WTC11 (cell line): ENCODE data around the gene DRD2. TPM values are rescaled to one million over a fixed set of nuclear protein-coding genes. Genes with fewer than 3 reads are reported as not detected.

Experiments
- ATAC-seq: fragments of 200-7000 bp; cut with Tn5 transposase; 2 replicates; pipeline ENCODE4 v1.10.0; 2021; ENCODE audit warnings: mild to moderate bottlenecking, moderate library complexity
- CTCF ChIA-PET: fragments of 300-600 bp; sonication (Branson Sonifier 250); formaldehyde crosslinking; loops from one replicate; lab custom pipeline; 2021; ENCODE audit warnings: antibody characterized with exemption; lab: Charles Lee
- POLR2A ChIA-PET: fragments of 350-600 bp; sonication (Branson Sonifier 250); formaldehyde crosslinking; loops from one replicate; lab custom pipeline; 2021; ENCODE audit warnings: antibody characterized with exemption; lab: Charles Lee
- DNase-seq: peaks from one replicate; pipeline ENCODE4 v3.0.0; 2021; ENCODE audit warnings: low spot score
- H3K27ac Mint-ChIP-seq: 2 replicates; pipeline ENCODE4 v1.8.0; 2021; ENCODE audit warnings: mixed read lengths
- H3K27me3 Mint-ChIP-seq: 2 replicates; pipeline ENCODE4 v1.8.0; 2021; ENCODE audit warnings: low read depth, mild to moderate bottlenecking, moderate library complexity, mixed read lengths
- H3K36me3 Mint-ChIP-seq: 2 replicates; pipeline ENCODE4 v1.8.0; 2021; ENCODE audit warnings: mixed read lengths
- H3K4me1 Mint-ChIP-seq: 2 replicates; pipeline ENCODE4 v1.8.0; 2022; ENCODE audit warnings: mixed read lengths
- H3K4me3 Mint-ChIP-seq: 2 replicates; pipeline ENCODE4 v1.8.0; 2021; ENCODE audit warnings: mild to moderate bottlenecking, moderate library complexity, mixed read lengths
- H3K9me3 Mint-ChIP-seq: 2 replicates; pipeline ENCODE4 v1.8.0; 2021; ENCODE audit warnings: mixed read lengths
- ATF3 ChIP-seq: sonication (generic); formaldehyde crosslinking; conservative IDR thresholded peaks from 2 replicates; pipeline ENCODE4 v1.8.1; 2022; ENCODE audit warnings: mild to moderate bottlenecking, missing genetic modification reagents
- ESRRA ChIP-seq: sonication (generic); formaldehyde crosslinking; IDR thresholded peaks from 2 replicates; pipeline ENCODE4 v1.8.1; 2022; ENCODE audit warnings: mild to moderate bottlenecking, missing genetic modification reagents, borderline replicate concordance
- MYBL2 ChIP-seq: sonication (generic); formaldehyde crosslinking; IDR thresholded peaks from 2 replicates; pipeline ENCODE4 v1.8.1; 2023; ENCODE audit warnings: mild to moderate bottlenecking, moderate library complexity, missing genetic modification reagents
- NFE2L1 ChIP-seq: sonication (generic); formaldehyde crosslinking; IDR thresholded peaks from 2 replicates; pipeline ENCODE4 v1.8.1; 2023; ENCODE audit warnings: missing genetic modification reagents
- OVOL2 ChIP-seq: fragments of 250-450 bp; sonication (Bioruptor Pico); IDR thresholded peaks from 2 replicates; pipeline ENCODE4 v1.9.0; 2021; ENCODE audit warnings: mild to moderate bottlenecking, borderline replicate concordance
- RELA ChIP-seq: sonication (generic); formaldehyde crosslinking; IDR thresholded peaks from 2 replicates; pipeline ENCODE4 v1.8.1; 2022; ENCODE audit warnings: missing genetic modification reagents, mild to moderate bottlenecking, borderline replicate concordance
- SOX15 ChIP-seq: fragments of 250-450 bp; sonication (Bioruptor Pico); IDR thresholded peaks from 2 replicates; pipeline ENCODE4 v1.9.0; 2021; ENCODE audit warnings: mild to moderate bottlenecking
- TEAD1 ChIP-seq: sonication (generic); formaldehyde crosslinking; IDR thresholded peaks from 2 replicates; pipeline ENCODE4 v1.8.0; 2022; ENCODE audit warnings: mild to moderate bottlenecking, missing genetic modification reagents
- TEAD4 ChIP-seq: sonication (generic); formaldehyde crosslinking; IDR thresholded peaks from 2 replicates; pipeline ENCODE4 v1.8.0; 2022; ENCODE audit warnings: mild to moderate bottlenecking, missing genetic modification reagents
- ZNF138 ChIP-seq: sonication (generic); formaldehyde crosslinking; conservative IDR thresholded peaks from 2 replicates; pipeline ENCODE4 v1.8.1; 2022; ENCODE audit warnings: mild to moderate bottlenecking, moderate library complexity, missing genetic modification reagents
- ZNF281 ChIP-seq: sonication (generic); formaldehyde crosslinking; IDR thresholded peaks from 2 replicates; pipeline ENCODE4 v1.8.0; 2023; ENCODE audit warnings: mild to moderate bottlenecking, missing genetic modification reagents
- ZNF532 ChIP-seq: fragments of 250-450 bp; sonication (Bioruptor Pico); IDR thresholded peaks from 2 replicates; pipeline ENCODE4 v1.9.0; 2021; ENCODE audit warnings: mild to moderate bottlenecking, borderline replicate concordance
- total RNA-seq: library from RNA; stranded (reverse); gene quantifications from 3 replicates; pipeline ENCODE4 v1.2.3, GENCODE V29; 2021
- TF ChIP-seq, protein P1 (sequence below): fragments of 250-450 bp; sonication (Bioruptor Pico); IDR thresholded peaks from 2 replicates; pipeline ENCODE4 v1.9.0; 2021; ENCODE audit warnings: moderate library complexity, mild to moderate bottlenecking, inconsistent platforms, borderline replicate concordance
- TF ChIP-seq, protein P2 (sequence below): sonication (generic); formaldehyde crosslinking; IDR thresholded peaks from 2 replicates; pipeline ENCODE4 v1.8.0; 2022; ENCODE audit warnings: mild to moderate bottlenecking, missing genetic modification reagents
- TF ChIP-seq, protein P3 (sequence below): sonication (generic); formaldehyde crosslinking; IDR thresholded peaks from 2 replicates; pipeline ENCODE4 v1.8.1; 2022; ENCODE audit warnings: mild to moderate bottlenecking, moderate library complexity, missing genetic modification reagents

Gene DRD2
- total RNA-seq, 1 experiment from 2014 or later = 0.20 TPM

GRCh38 chr11:113385749-113386148 is 89.4 kb downstream of the DRD2 start:
- POLR2A ChIA-PET = no interaction called here
- ATAC-seq (no peak), DNase-seq (no peak)
- peaks cover 12% of the 10 kb centered on the region for H3K4me1 Mint-ChIP-seq
- peaks cover 6% of the 10 kb centered on the region for H3K27me3 Mint-ChIP-seq
- H3K4me3 Mint-ChIP-seq = no peak overlapping the region
- CTCF ChIA-PET = interaction anchor here (1.5 kb wide), 1 partner anchor 8 kb away, joined by 6 read pairs; no protein-coding TSS in a partner anchor
- no peak overlapping the region for H3K27ac Mint-ChIP-seq
- H3K36me3 Mint-ChIP-seq = no peaks in the 10 kb centered on the region
- TF ChIP-seq TEAD1 (CRISPR knock-in tag) (no peak), ZNF138 (CRISPR knock-in tag) (no peak), MYBL2 (CRISPR knock-in tag) (no peak), ZNF281 (no peak), OVOL2 (CRISPR knock-in tag) (no peak), TEAD4 (no peak), NFE2L1 (no peak), ZNF532 (CRISPR knock-in tag) (no peak), ESRRA (CRISPR knock-in tag) (no peak), RELA (CRISPR knock-in tag) (no peak), ATF3 (no peak)
- TF ChIP-seq, protein P1, sequence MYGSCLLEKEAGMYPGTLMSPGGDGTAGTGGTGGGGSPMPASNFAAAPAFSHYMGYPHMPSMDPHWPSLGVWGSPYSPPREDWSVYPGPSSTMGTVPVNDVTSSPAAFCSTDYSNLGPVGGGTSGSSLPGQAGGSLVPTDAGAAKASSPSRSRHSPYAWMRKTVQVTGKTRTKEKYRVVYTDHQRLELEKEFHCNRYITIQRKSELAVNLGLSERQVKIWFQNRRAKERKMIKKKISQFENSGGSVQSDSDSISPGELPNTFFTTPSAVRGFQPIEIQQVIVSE = no peak
- TF ChIP-seq, protein P2, sequence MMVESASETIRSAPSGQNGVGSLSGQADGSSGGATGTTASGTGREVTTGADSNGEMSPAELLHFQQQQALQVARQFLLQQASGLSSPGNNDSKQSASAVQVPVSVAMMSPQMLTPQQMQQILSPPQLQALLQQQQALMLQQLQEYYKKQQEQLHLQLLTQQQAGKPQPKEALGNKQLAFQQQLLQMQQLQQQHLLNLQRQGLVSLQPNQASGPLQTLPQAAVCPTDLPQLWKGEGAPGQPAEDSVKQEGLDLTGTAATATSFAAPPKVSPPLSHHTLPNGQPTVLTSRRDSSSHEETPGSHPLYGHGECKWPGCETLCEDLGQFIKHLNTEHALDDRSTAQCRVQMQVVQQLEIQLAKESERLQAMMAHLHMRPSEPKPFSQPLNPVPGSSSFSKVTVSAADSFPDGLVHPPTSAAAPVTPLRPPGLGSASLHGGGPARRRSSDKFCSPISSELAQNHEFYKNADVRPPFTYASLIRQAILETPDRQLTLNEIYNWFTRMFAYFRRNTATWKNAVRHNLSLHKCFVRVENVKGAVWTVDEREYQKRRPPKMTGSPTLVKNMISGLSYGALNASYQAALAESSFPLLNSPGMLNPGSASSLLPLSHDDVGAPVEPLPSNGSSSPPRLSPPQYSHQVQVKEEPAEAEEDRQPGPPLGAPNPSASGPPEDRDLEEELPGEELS (CRISPR knock-in tag) = no peak
- TF ChIP-seq, protein P3, sequence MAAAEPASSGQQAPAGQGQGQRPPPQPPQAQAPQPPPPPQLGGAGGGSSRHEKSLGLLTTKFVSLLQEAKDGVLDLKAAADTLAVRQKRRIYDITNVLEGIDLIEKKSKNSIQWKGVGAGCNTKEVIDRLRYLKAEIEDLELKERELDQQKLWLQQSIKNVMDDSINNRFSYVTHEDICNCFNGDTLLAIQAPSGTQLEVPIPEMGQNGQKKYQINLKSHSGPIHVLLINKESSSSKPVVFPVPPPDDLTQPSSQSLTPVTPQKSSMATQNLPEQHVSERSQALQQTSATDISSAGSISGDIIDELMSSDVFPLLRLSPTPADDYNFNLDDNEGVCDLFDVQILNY (CRISPR knock-in tag) = no peak
- H3K9me3 Mint-ChIP-seq = no peaks in the 10 kb centered on the region

DNA sequence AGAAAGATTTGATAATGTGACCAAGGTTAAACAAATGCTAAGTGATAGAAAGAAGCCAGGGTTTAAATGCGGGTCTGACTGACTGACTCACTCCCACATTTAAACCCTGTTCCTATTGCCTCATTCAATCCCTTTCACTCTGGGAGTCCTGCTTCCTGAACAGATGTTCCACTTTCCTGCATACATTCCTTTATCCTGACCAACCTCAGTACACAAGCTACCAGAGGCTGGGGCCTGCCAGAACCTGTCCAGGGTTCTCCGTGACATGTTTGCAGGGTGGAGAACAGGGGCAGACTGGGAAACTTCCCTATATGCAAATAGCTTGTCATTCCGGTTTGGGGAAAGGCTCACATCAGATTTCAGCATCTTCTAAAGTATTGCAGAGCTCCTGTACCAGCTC is 90.6 kb downstream of the DRD2 start:
- no peaks in the 10 kb centered on the region for H3K36me3 Mint-ChIP-seq
- H3K27ac Mint-ChIP-seq = no peak overlapping the region
- DNase-seq = no peak
- peaks cover 6% of the 10 kb centered on the region for H3K9me3 Mint-ChIP-seq
- ATAC-seq = no peak
- POLR2A ChIA-PET = no interaction called here
- peaks cover 6% of the 10 kb centered on the region for H3K27me3 Mint-ChIP-seq
- no peak overlapping the region for H3K4me3 Mint-ChIP-seq
- peaks cover 12% of the 10 kb centered on the region for H3K4me1 Mint-ChIP-seq
- CTCF ChIA-PET = no interaction called here
- TF ChIP-seq SOX15 (CRISPR knock-in tag) (0 out of 2 replicates have a peak, but pooled peaks have one; percentile 50), OVOL2 (CRISPR knock-in tag) (no peak)
